SK-N-MC (cell line): ENCODE data around the gene UBE2E2.

Source experiments
- DNase-seq: peaks from one replicate; pipeline ENCODE4 v3.0.0-alpha.2; 2011; ENCODE audit warnings: low read depth, low spot score
- H3K27ac ChIP-seq: fragments of 200-600 bp; sonication (generic); 2 replicates; pipeline ENCODE4 v1.5.1; 2016; ENCODE audit warnings: mixed run types
- H3K36me3 ChIP-seq: fragments of 200-600 bp; sonication (generic); 2 replicates; pipeline ENCODE4 v1.6.1; 2017; ENCODE audit warnings: antibody characterized with exemption, low read length, mixed read lengths; ENCODE audit not compliant: insufficient read depth
- H3K4me3 ChIP-seq: fragments of 200-600 bp; sonication (generic); 2 replicates; pipeline ENCODE4 v1.5.1; 2016
- H3K9ac ChIP-seq: fragments of 200-600 bp; sonication (generic); 2 replicates; pipeline ENCODE4 v1.8.0; 2017; ENCODE audit warnings: mixed run types, mixed read lengths; ENCODE audit not compliant: insufficient read length
- H3K9me3 ChIP-seq: fragments of 200-600 bp; sonication (generic); 2 replicates; pipeline ENCODE4 v1.6.1; 2017; ENCODE audit warnings: low read depth, mild to moderate bottlenecking, antibody characterized with exemption, low read length, moderate library complexity, mixed read lengths
- EZH2 ChIP-seq: fragments of 200-600 bp; sonication (generic); IDR thresholded peaks from one replicate; pipeline ENCODE4 v1.6.1; 2017; ENCODE audit warnings: antibody characterized with exemption
- FOXP2 ChIP-seq: optimal IDR thresholded peaks from 2 replicates; pipeline ENCODE3; 2011; ENCODE audit warnings: mild to moderate bottlenecking, moderate library complexity; ENCODE audit not compliant: insufficient read depth; ENCODE audit errors: extremely low read length, control extremely low read depth
- POLR2AphosphoS5 ChIP-seq: IDR thresholded peaks from 2 replicates; pipeline ENCODE4 v1.6.1; 2012; ENCODE audit warnings: mild to moderate bottlenecking, low read depth, low read length, borderline replicate concordance

UBE2E2 gene

GRCh38 chr3:23508464-23508863, 305.3 kb downstream of the UBE2E2 start:
- Histone ChIP-seq H3K36me3 (no peaks in the 10 kb centered on the region), H3K9me3 (no peaks in the 10 kb centered on the region), H3K27ac (no peak overlapping the region), H3K9ac (no peak overlapping the region), H3K4me3 (no peak overlapping the region)
- no peak for TF ChIP-seq POLR2AphosphoS5
- no peak for TF ChIP-seq EZH2
- no peak for DNase-seq

- H3K9ac ChIP-seq, result no peak overlapping the region
- no peak for DNase-seq
- no peaks in the 10 kb centered on the region for H3K36me3 ChIP-seq
- H3K4me3 ChIP-seq, result no peak overlapping the region
- TF ChIP-seq POLR2AphosphoS5 (no peak), FOXP2 (no peak), EZH2 (no peak)
- H3K27ac ChIP-seq, result no peak overlapping the region
- H3K9me3 ChIP-seq, result no peaks in the 10 kb centered on the region
These were observed 315.3 kb downstream of the UBE2E2 start for GRCh38 chr3:23518441-23518840.

GRCh38 chr3:23519314-23520208, 316.4 kb downstream of the UBE2E2 start:
- H3K27ac ChIP-seq, result no peak overlapping the region
- TF ChIP-seq EZH2 (no peak), FOXP2 (no peak), POLR2AphosphoS5 (no peak)
- no peak for DNase-seq
- no peak overlapping the region for H3K4me3 ChIP-seq
- H3K36me3 ChIP-seq, result no peaks in the 10 kb centered on the region
- H3K9ac ChIP-seq, result no peak overlapping the region
- no peaks in the 10 kb centered on the region for H3K9me3 ChIP-seq

GRCh38 chr3:23527326-23527725, 324.2 kb downstream of the UBE2E2 start:
- Histone ChIP-seq H3K9me3 (no peaks in the 10 kb centered on the region), H3K36me3 (no peaks in the 10 kb centered on the region), H3K4me3 (no peak overlapping the region), H3K27ac (no peak overlapping the region), H3K9ac (no peak overlapping the region)
- TF ChIP-seq POLR2AphosphoS5, result no peak
- no peak for TF ChIP-seq FOXP2
- TF ChIP-seq EZH2, result no peak
- DNase-seq, result no peak

GRCh38 chr3:23533596-23533995, 330.5 kb downstream of the UBE2E2 start:
- no peak for DNase-seq
- Histone ChIP-seq H3K27ac (no peak overlapping the region), H3K9me3 (no peaks in the 10 kb centered on the region), H3K9ac (no peak overlapping the region), H3K4me3 (no peak overlapping the region), H3K36me3 (no peaks in the 10 kb centered on the region)
- TF ChIP-seq POLR2AphosphoS5 (no peak), FOXP2 (no peak), EZH2 (no peak)

- TF ChIP-seq FOXP2, result no peak
- no peak for TF ChIP-seq POLR2AphosphoS5
- no peak for TF ChIP-seq EZH2
These were observed 330.9 kb downstream of the UBE2E2 start for GRCh38 chr3:23533996-23534395.

GRCh38 chr3:23537101-23537551, 334.0 kb downstream of the UBE2E2 start:
- no peak overlapping the region for H3K9ac ChIP-seq
- no peaks in the 10 kb centered on the region for H3K9me3 ChIP-seq
- no peak for DNase-seq
- no peak overlapping the region for H3K4me3 ChIP-seq
- no peaks in the 10 kb centered on the region for H3K36me3 ChIP-seq
- TF ChIP-seq POLR2AphosphoS5 (no peak), FOXP2 (no peak), EZH2 (no peak)
- H3K27ac ChIP-seq, result no peak overlapping the region

More at GRCh38 chr3:23533996-23534395, 330.9 kb downstream of the UBE2E2 start:
- H3K9me3 ChIP-seq, result no peaks in the 10 kb centered on the region
- no peak overlapping the region for H3K9ac ChIP-seq
- H3K36me3 ChIP-seq, result no peaks in the 10 kb centered on the region
- no peak for DNase-seq
- no peak overlapping the region for H3K4me3 ChIP-seq
- no peak overlapping the region for H3K27ac ChIP-seq

- TF ChIP-seq FOXP2, result no peak
These were observed 336.1 kb downstream of the UBE2E2 start for GRCh38 chr3:23539185-23539584.

GRCh38 chr3:23540600-23540999, 337.5 kb downstream of the UBE2E2 start:
- H3K4me3 ChIP-seq, result no peak overlapping the region
- H3K27ac ChIP-seq, result no peak overlapping the region
- no peak for DNase-seq
- TF ChIP-seq POLR2AphosphoS5, result no peak
- no peak for TF ChIP-seq FOXP2
- no peak for TF ChIP-seq EZH2
- H3K9ac ChIP-seq, result no peak overlapping the region
- no peaks in the 10 kb centered on the region for H3K36me3 ChIP-seq
- H3K9me3 ChIP-seq, result no peaks in the 10 kb centered on the region

More at GRCh38 chr3:23539185-23539584, 336.1 kb downstream of the UBE2E2 start:
- H3K9ac ChIP-seq, result no peak overlapping the region
- no peaks in the 10 kb centered on the region for H3K36me3 ChIP-seq
- no peak overlapping the region for H3K27ac ChIP-seq
- DNase-seq, result no peak
- no peaks in the 10 kb centered on the region for H3K9me3 ChIP-seq
- H3K4me3 ChIP-seq, result no peak overlapping the region
